Hypothalamus (tissue), 51 donors: ENCODE data around the gene ZBTB1.
A peak's percentile ranks its signal among the peaks of the same experiment; 100 is the strongest.
"Not testable (repeated sequence)": the region's sequence is repeated elsewhere in the genome, so short reads cannot be mapped to it uniquely, and the experiment has no call there.

Source experiments
- DNase-seq, 51 donors: peaks; one replicate each; lab custom pipeline; 2025; lab: John Stamatoyannopoulos, UW

Gene ZBTB1

GRCh38 chr14:64561631-64562030 lies 57.1 kb downstream of the ZBTB1 start:
- no peak for DNase-seq

- DNase-seq, result no peak
Measured at GRCh38 chr14:64562436-64562835, 57.9 kb downstream of the ZBTB1 start.

GRCh38 chr14:64563696-64564095 lies 59.1 kb downstream of the ZBTB1 start:
- DNase-seq, result peak in 3 of 51 donors; percentile 50 to 65 (median 54)

GRCh38 chr14:64566651-64567122 lies 62.1 kb downstream of the ZBTB1 start:
- peak in 16 of 51 donors; percentile 9 to 34 (median 20) for DNase-seq

GRCh38 chr14:64569138-64569631 lies 64.6 kb downstream of the ZBTB1 start:
- DNase-seq, result peak in 35 of 51 donors; percentile 7 to 80 (median 46)

- not testable (repeated sequence) for DNase-seq
Measured at GRCh38 chr14:64569646-64570045, 65.1 kb downstream of the ZBTB1 start.

GRCh38 chr14:64572386-64573104 lies 68.0 kb downstream of the ZBTB1 start:
- DNase-seq, result peak in 25 of 51 donors; percentile 3 to 91 (median 26)

- DNase-seq, result peak in 21 of 51 donors; percentile 5 to 91 (median 23)
Measured at GRCh38 chr14:64573109-64573508, 68.5 kb downstream of the ZBTB1 start.
